Activated CD4-positive, alpha-beta T cell treated with anti-CD3 and anti-CD28 coated beads, Interleukin-10, Interleukin-2, amounts not matched to agents 100 ng/mL and 50 ng/mL, durations not matched to agents 16 hours and 8 hours (primary cell): Measurements from ENCODE around the gene FOXE1.

ENCODE experiments used
- DNase-seq: peaks from one replicate; pipeline ENCODE4 v3.0.0-alpha.2; 2020

Gene FOXE1

DNA sequence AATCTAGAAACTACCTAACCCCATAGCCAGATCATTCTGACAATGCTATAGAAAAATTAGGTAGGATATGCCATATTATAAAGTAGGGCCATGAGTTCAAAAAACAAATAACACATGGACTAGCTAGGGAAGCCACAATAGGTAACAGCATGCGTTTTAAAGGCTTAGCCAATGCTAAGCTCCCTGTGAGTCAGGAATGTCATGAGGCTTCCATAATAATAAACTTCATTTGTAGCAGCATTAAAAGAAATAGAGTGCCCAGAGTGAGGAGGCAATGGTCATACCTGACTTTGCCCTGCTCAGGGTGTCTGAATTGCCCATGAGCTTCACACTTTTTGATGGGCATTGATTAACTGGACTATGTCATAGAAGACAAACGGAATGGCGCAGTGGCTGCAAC is 15.8 kb downstream of the FOXE1 start:
- DNase-seq, result no peak

- no peak for DNase-seq
These were observed 20.4 kb downstream of the FOXE1 start for GRCh38 chr9:97873425-97873824.

DNA sequence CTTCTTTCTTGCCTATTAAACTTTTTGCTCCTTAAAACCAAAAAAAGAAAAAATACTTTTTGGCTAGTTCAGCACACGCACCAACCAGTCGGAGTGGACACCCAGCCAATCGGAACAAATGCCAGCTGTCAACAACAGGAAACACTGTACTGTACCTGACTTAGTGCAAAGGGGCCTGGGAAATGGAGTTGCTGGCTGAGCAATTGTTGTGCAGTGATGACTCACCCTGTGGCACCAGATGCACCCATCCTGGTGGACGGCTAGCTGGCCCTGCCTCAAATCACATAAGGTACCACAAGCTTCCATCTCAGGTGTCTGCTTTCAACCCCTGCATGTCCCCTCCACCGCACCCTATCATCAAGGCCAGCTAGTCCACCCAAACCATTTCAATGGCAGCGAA is 20.9 kb downstream of the FOXE1 start:
- DNase-seq, result no peak

DNA sequence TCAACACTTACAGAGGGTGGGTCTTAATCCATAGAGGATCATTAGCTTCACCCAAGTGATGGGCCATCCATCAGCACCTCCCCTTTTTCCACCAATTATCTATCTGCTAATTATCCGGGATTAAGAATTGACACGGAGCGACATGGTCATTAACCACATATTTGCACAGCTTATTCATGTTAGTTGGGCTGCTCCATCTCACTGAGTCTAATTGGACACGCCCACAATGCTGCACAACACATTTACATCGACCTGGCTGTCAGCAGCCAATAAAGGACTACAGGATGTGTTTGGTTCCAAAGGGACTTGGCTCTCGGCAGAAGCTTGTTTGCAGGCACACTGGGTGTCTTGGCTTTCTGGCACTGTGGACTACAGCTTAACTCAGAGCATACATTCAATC is 21.6 kb downstream of the FOXE1 start:
- no peak for DNase-seq

DNA sequence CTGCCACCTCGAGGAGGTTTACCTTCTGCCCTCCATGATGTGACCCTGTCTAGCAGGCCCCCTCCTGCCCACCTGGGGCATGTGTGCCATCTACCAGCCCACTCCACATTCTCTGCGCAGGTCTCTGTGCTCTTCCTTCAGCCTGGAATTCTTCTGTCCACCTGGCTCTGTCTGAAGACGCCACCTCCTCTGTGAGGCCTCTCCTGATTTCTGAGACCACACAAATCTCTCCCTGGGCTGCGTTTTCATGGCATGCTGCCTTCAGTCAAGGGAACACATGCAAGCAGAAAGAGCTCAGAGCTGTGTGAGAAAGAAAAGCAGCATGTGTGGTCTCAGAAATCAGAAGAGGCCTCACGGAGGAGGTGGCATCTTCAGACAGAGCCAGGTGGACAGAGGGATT is 22.1 kb downstream of the FOXE1 start:
- no peak for DNase-seq

GRCh38 chr9:97876061-97876460 is 23.0 kb downstream of the FOXE1 start:
- DNase-seq, result no peak

DNA sequence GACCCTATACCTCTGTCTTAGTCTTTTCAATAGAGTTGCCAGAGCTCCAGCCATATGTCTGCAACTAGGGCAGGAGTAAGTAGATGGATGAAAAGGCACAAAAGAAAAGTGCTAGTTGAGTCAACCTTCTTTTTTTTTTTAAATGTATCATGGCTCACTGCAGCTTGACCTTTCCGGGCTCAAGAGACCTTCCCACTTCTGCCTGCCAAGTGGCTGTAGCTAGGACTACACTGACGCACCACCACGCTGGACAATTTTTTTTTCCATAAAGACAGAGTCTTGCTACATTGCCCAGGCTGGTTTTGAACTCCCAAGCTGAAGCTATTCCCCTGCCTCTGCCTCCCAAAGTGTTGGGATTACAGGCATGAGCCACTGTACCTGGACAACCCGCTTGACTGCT is 27.3 kb downstream of the FOXE1 start:
- no peak for DNase-seq

DNA sequence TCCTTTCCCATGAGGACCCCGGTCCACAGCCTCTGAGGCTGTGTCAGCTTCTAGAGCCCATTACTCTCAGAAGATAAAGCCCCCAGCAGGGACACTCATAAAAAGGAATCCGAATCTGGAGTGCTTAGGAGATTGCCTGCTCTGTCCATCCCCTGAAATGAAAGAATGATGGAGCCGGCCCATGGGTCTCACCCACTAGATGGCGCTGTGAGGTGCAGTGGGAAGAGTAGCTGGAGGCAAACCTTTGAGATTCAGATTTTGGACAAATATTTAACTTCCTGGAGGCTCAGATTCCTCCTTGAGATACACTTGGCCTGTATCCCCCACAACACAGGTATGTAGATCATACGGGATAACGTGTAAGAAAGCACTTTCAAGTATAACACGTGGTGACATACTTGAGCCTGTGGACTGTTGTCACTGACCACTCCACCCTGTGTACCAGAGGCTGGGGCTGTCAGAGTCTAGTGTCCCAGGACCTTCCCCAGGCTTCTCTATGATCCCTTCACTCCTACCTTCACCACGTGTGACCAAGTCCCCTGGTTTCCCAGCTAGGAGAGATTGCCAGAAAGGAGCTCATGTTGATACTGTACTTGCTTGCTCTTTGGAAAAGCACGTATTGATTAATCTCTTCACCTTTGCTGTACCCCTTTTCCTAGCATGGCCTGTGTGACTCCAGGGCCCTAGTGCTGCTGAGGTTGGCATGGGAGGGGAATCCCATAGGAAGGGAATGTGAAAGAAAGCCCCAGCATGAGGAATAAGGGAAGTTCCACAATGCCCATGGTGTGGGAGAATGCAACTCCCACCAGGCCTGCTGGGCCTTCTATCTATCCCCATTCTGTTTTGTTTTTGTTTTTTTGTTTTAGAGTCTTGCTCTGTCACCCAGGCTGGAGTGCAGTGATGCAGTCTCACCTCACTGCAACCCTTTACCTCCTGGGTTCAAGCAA is 37.2 kb downstream of the FOXE1 start:
- peak; percentile 62 for DNase-seq

DNA sequence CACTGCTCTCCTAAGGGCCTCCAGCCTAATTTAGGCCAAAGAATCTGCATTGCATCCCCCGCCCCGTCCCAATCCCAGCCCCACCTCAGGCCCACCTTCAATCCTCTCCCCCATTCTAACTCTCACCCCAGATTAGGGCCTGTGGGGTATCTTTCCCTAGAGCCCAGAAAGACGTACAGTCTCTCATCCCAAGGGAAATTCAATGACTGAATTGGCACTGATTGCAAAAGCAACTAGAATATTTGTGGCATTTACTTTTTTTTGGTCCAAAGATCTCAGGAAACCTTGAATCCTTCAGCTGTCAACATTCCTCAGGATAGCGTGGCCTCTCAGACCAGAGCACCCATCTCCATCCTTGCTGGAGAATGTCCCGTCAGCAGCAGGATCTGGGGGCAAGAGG is 38.7 kb downstream of the FOXE1 start:
- no peak for DNase-seq

GRCh38 chr9:97892421-97892820 is 39.4 kb downstream of the FOXE1 start:
- no peak for DNase-seq

GRCh38 chr9:97895211-97895610 is 42.2 kb downstream of the FOXE1 start:
- DNase-seq, result no peak

DNA sequence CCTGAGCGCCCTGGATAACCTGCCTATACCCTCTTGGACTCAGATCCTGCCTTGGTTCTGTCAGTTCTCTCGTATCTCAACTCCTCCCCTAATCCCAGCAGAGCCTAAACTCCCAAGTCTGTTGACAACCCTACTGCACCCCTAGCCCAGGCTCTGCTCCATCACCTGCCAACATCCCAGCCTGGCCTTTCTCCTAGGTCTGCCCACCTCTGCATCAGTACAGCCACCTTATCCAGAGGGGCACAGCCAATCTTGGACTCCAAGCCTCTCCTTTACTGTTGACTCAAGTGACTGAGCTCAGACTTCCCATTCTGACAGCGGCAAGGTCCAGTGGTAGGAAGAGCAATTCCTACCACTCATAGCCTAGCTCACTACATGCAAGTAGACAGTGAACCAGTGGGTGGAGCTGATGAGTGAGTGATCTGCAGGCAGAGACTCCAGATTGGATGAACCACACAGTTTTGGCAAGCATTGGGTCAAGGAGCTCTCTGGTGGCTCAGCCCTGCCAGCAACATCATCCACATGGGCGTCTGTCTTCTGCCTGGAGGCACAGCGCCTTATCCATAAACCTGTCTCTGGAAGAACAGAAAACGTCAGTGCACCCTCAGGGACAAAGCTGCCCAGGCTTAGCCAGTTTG is 42.8 kb downstream of the FOXE1 start:
- peak; percentile 26 for DNase-seq

DNA sequence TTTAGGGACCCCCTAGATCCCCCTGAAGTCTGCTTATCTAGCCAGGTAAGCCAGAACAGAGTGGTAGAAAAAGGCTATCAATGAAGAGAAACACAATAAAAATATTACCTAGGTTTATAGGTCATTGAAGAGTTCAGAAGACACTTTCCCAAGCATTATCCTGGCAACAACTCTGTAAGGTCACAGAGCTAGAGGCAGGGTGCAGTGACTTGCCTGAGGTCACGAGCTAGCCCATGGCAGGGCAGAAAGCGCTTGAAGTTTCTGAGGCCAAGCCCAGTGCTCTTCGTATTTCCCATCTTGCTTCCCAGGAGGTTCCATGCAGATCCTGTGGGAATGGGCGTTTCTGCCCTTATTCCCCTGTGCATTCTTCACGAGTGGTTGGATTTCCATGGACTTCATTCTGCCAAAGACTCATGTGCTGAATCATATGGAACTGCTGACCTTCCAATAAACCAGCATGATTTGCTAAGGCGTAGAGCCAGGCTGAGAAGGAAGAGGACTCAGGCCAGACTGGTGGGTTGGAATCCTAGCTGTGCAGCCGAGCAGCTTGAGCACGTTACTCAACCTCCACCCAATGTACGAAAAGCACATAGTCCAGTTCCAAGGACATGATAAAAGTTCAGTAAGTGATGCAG is 47.2 kb downstream of the FOXE1 start:
- no peak for DNase-seq

DNA sequence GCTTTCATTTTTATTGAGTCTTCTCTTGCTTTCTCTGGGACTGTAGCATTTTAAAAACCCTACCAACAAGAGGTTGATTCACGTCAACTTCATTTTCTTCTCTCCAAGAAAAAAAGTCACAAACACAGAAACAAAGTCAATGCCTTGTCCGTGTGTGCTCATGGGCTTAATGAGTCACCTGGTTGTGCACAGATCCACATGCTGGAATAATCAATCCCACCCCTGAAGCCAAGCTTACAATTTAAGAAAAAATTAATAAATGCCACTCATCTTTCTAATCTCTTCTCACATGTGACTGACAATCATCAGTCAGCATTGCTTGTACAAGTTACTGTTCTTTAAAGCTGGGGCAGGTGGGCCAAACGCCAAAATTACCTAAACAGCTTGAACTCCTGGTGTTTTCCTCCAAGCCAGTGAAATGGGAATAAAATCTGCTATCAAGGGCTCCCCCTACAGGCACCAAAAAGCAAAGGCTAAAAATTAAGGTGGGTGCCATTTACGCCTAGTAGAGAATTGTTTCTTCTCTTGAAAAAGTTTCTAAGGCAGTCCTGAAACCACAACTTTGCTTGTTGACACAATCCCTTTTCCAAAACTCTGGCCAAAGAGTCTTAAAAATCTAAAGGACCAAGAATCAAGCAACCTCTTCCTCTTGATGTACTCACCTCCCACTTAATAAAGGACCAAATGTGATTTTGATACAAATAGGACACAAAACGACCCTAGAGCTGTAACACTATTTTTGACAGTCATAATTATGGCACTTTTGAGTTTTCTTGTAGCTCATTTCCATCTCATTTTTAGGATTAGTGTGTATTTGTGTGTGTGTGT is 47.9 kb downstream of the FOXE1 start:
- peak; percentile 47 for DNase-seq

DNA sequence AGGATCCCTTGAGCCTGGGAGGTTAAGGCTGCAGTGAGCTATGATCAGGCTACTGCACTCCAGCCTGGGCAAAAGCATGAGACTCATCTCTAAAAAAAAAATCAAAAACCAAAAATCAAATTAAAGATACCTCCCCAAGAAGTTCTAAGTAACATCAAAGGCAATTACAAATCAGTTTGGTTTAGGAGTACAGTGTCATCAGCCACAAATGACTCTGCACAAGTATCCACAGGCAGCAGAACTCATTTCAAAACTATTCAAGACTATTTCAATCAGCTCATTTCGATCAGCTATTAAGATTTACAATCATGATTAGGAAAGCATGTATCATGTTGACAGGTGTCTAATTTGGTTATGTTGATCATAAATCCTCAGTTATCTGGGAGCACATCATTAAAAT is 50.2 kb downstream of the FOXE1 start:
- peak; percentile 69 for DNase-seq

- DNase-seq, result peak; percentile 82
These were observed 51.7 kb downstream of the FOXE1 start for GRCh38 chr9:97904725-97905124.

DNA sequence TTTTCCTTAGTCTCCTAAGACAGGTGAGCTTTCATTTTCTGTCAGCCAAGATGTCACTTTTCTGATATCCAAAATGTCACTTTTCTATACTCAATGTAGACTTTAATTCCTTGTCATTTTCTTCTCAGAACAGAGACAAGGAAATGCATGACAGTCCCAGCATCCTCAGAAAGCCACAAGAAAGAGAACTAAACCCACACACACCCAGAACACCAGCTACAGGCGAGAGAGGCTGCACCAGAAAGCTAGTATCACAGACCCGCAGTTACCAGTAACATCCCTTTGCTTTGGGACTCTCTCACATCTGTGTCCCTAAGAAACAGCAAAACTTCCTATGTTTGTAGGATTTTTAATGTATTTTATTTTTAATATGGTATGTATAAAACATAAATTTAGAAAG is 52.2 kb downstream of the FOXE1 start:
- peak; percentile 68 for DNase-seq
